H1 (cell line): ENCODE data around the gene OR56A4. TPM values are rescaled to one million over a fixed set of nuclear protein-coding genes. Genes with fewer than 3 reads are reported as not detected.
"Not testable (repeated sequence)": the region's sequence is repeated elsewhere in the genome, so short reads cannot be mapped to it uniquely, and the experiment has no call there.

Experiments
- CTCF ChIA-PET: fragments of 300-600 bp; sonication (Branson Sonifier 250); formaldehyde crosslinking; loops from one replicate; lab custom pipeline; 2021; ENCODE audit not compliant: partially characterized antibody; lab: Charles Lee
- POLR2A ChIA-PET: fragments of 300-600 bp; sonication (Branson Sonifier 250); formaldehyde crosslinking; loops from one replicate; lab custom pipeline; 2021; ENCODE audit warnings: inconsistent platforms; ENCODE audit not compliant: partially characterized antibody; lab: Charles Lee
- DNase-seq, 2 experiments: peaks; one replicate each; pipeline versions ENCODE4 v3.0.0 to v3.0.0-alpha.2; 2010 to 2022; ENCODE audit warnings: low spot score in 2 of 2, low read depth in 1 of 2, mixed read lengths in 1 of 2
- FAIRE-seq: peaks from 2 replicates; lab custom pipeline; 2011; peaks lifted over from hg19 to GRCh38; lab: Jason Lieb, UNC
- H2AFZ ChIP-seq: 2 replicates; pipeline ENCODE4 v1.8.1; 2012; ENCODE audit warnings: low read length, inconsistent platforms
- H2AK5ac ChIP-seq: 2 replicates; pipeline ENCODE4 v1.6.1; 2013; ENCODE audit warnings: low read depth, low read length
- H2BK120ac ChIP-seq: replicated peaks from 2 replicates; pipeline ENCODE3; 2013; ENCODE audit warnings: low read depth, low read length, inconsistent platforms
- H2BK12ac ChIP-seq: 2 replicates; pipeline ENCODE4 v1.6.1; 2013; ENCODE audit warnings: low read depth, low read length
- H2BK15ac ChIP-seq: 2 replicates; pipeline ENCODE4 v1.6.1; 2013; ENCODE audit warnings: low read length
- H2BK20ac ChIP-seq: 2 replicates; pipeline ENCODE4 v1.6.1; 2013; ENCODE audit warnings: low read length
- H2BK5ac ChIP-seq: 2 replicates; pipeline ENCODE4 v1.6.1; 2013; ENCODE audit warnings: low read depth, low read length
- H3K14ac ChIP-seq: 2 replicates; pipeline ENCODE4 v1.6.1; 2013; ENCODE audit warnings: inconsistent platforms; ENCODE audit not compliant: insufficient read length
- H3K18ac ChIP-seq: 2 replicates; pipeline ENCODE4 v1.6.1; 2013; ENCODE audit warnings: low read length; ENCODE audit errors: extremely low read depth
- H3K23ac ChIP-seq: 2 replicates; pipeline ENCODE4 v1.6.1; 2013; ENCODE audit warnings: inconsistent platforms; ENCODE audit not compliant: insufficient read length
- H3K23me2 ChIP-seq: 2 replicates; pipeline ENCODE4 v1.6.1; 2013; ENCODE audit warnings: low read depth, low read length
- H3K27ac ChIP-seq: 2 replicates; pipeline ENCODE4 v1.6.1; 2011; ENCODE audit warnings: low read depth, low read length, inconsistent platforms
- H3K27me3 ChIP-seq, 4 experiments: replicated peaks in 1 of 4; 1 replicate in 1 of 4; 2 replicates in 3 of 4; pipeline versions ENCODE4 v1.6.1 to v1.8.1; 2011 to 2013; ENCODE audit warnings: low read length in 3 of 4, mild to moderate bottlenecking in 3 of 4, inconsistent platforms in 2 of 4, mixed read lengths in 2 of 4, moderate library complexity in 1 of 4; ENCODE audit not compliant: control insufficient read depth in 3 of 4, insufficient read depth in 3 of 4; ENCODE audit errors: extremely low read depth in 1 of 4
- H3K36me3 ChIP-seq, 4 experiments: 2 replicates each; pipeline versions ENCODE4 v1.6.1 to v1.8.1; 2011 to 2013; ENCODE audit warnings: mild to moderate bottlenecking in 4 of 4, low read length in 3 of 4, moderate library complexity in 2 of 4, control low read depth in 1 of 4, inconsistent platforms in 1 of 4; ENCODE audit not compliant: insufficient read depth in 4 of 4, control insufficient read depth in 2 of 4
- H3K4ac ChIP-seq: replicated peaks from 2 replicates; pipeline ENCODE3; 2013; ENCODE audit warnings: low read length, low read depth, mixed read lengths, inconsistent platforms; ENCODE audit not compliant: insufficient read length
- H3K4me1 ChIP-seq, 4 experiments: replicated peaks in 1 of 4; 1 replicate in 1 of 4; 2 replicates in 3 of 4; pipeline versions ENCODE4 v1.6.1 to v1.8.1; 2011 to 2013; ENCODE audit warnings: low read length in 3 of 4, inconsistent platforms in 2 of 4, mixed read lengths in 1 of 4; ENCODE audit not compliant: insufficient read depth in 4 of 4, control insufficient read depth in 3 of 4
- H3K4me2 ChIP-seq, 2 experiments: 2 replicates each; pipeline versions ENCODE4 v1.6.1 to v1.8.1; 2011 to 2013; ENCODE audit warnings: low read depth in 2 of 2, low read length in 2 of 2, control low read depth in 1 of 2, inconsistent platforms in 1 of 2, mild to moderate bottlenecking in 1 of 2; ENCODE audit not compliant: insufficient read depth in 1 of 2
- H3K4me3 ChIP-seq, 4 experiments: fragments of 200-600, 300-600 bp in 1 of 4; sonication (generic), shearing (Covaris generic), sonication (Bioruptor Twin) in 1 of 4; 2 replicates each; pipeline versions ENCODE4 v1.5.1 to v1.8.1; 2011 to 2016; ENCODE audit warnings: low read length in 4 of 4, low read depth in 3 of 4, control low read depth in 2 of 4, inconsistent platforms in 2 of 4, mild to moderate bottlenecking in 2 of 4, mixed read lengths in 1 of 4, moderate library complexity in 1 of 4; ENCODE audit not compliant: insufficient read depth in 2 of 4; ENCODE audit errors: extremely low read depth in 1 of 4
- H3K56ac ChIP-seq: replicated peaks from 2 replicates; pipeline ENCODE3; 2013; ENCODE audit warnings: low read depth, mild to moderate bottlenecking, mixed read lengths, low read length, inconsistent platforms; ENCODE audit not compliant: insufficient read length
- H3K79me1 ChIP-seq: 2 replicates; pipeline ENCODE4 v1.6.1; 2013; ENCODE audit warnings: low read depth, low read length, control low read depth
- H3K79me2 ChIP-seq, 2 experiments: 2 replicates each; pipeline versions ENCODE4 v1.6.1 to v1.8.1; 2012 to 2013; ENCODE audit warnings: low read length in 2 of 2, mild to moderate bottlenecking in 2 of 2, inconsistent platforms in 1 of 2; ENCODE audit not compliant: insufficient read depth in 2 of 2, control insufficient read depth in 1 of 2
- H3K9ac ChIP-seq, 4 experiments: replicated peaks in 1 of 4; 1 replicate in 1 of 4; 2 replicates in 3 of 4; pipeline versions ENCODE4 v1.6.1 to v1.8.1; 2011 to 2013; ENCODE audit warnings: low read depth in 3 of 4, low read length in 3 of 4, control low read depth in 2 of 4, mild to moderate bottlenecking in 2 of 4, moderate library complexity in 2 of 4, inconsistent platforms in 1 of 4; ENCODE audit errors: extremely low read depth in 1 of 4
- H3K9me3 ChIP-seq, 2 experiments: 2 replicates each; pipeline versions ENCODE4 v1.6.1 to v1.8.1; 2012 to 2013; ENCODE audit warnings: mild to moderate bottlenecking in 2 of 2, moderate library complexity in 2 of 2, control low read depth in 1 of 2, inconsistent platforms in 1 of 2, low read depth in 1 of 2, low read length in 1 of 2, mixed read lengths in 1 of 2; ENCODE audit not compliant: insufficient read depth in 2 of 2
- H4K20me1 ChIP-seq, 2 experiments: replicated peaks in 1 of 2; 2 replicates each; pipeline versions ENCODE3 to v1.8.1; 2011 to 2013; ENCODE audit warnings: inconsistent platforms in 2 of 2, low read length in 2 of 2, mild to moderate bottlenecking in 1 of 2; ENCODE audit not compliant: insufficient read depth in 2 of 2, control insufficient read depth in 1 of 2
- H4K5ac ChIP-seq: 2 replicates; pipeline ENCODE4 v1.6.1; 2013; ENCODE audit warnings: low read length, low read depth, mixed read lengths, inconsistent platforms; ENCODE audit not compliant: insufficient read length
- H4K8ac ChIP-seq: 2 replicates; pipeline ENCODE4 v1.8.0; 2013; ENCODE audit warnings: mild to moderate bottlenecking, moderate library complexity, low read length, inconsistent platforms; ENCODE audit not compliant: insufficient read depth; ENCODE audit errors: extremely low read depth
- H4K91ac ChIP-seq: replicated peaks from 2 replicates; pipeline ENCODE3; 2013; ENCODE audit warnings: low read length, mixed read lengths, inconsistent platforms; ENCODE audit not compliant: insufficient read length
- WGBS, 2 experiments: shearing (Covaris generic) in 1 of 2; methylation state at CpG; one replicate each; pipeline versions ENCODE4 v1.1.6 to v1.1.7; 2013 to 2015; ENCODE audit warnings: low lambda C conversion rate in 2 of 2, mixed read lengths in 2 of 2, inconsistent platforms in 1 of 2, low coverage in 1 of 2, missing lambda C conversion rate in 1 of 2; ENCODE audit not compliant: insufficient replicate concordance in 2 of 2, insufficient coverage in 1 of 2, insufficient read length in 1 of 2; ENCODE audit errors: extremely low coverage in 1 of 2, missing lambda C conversion rate in 1 of 2; 5-methylcytosine and 5-hydroxymethylcytosine counted together
- polyA plus RNA-seq, 7 experiments: library from polyadenylated mRNA; depleted of rRNA in 3 of 7; stranded (reverse) in 5 of 7; unstranded in 2 of 7; fragments of >200 nt in 5 of 7; fragments of 200-250 nt in 2 of 7; gene quantifications; 1 replicate in 5 of 7; 2 replicates in 1 of 7; 4 replicates in 1 of 7; pipeline versions ENCODE4 v1.2.1 to v1.2.3, GENCODE V29; 2011 to 2013; ENCODE audit warnings: missing spikeins in 2 of 7, mixed read lengths in 2 of 7
- total RNA-seq: library from RNA; stranded (reverse); fragmentation: NEBNext Ultra II Directional; extraction: Animal tissue kit (Norgen Biotek cat#: 25700); gene quantifications from 2 replicates; pipeline ENCODE4 v1.2.1, GENCODE V29; 2021

The OR56A4 gene
- total and polyA plus RNA-seq, 2 of the 8 experiments (the other 6 are each of a cell fraction or from before 2014, with no cell fraction given), result 0.15 TPM; not detected in 1

GRCh38 chr11:5960704-5961320 is 45.9 kb downstream of the OR56A4 start:
- H3K79me1 ChIP-seq, H2AFZ ChIP-seq, H3K4me3 ChIP-seq, H3K9ac ChIP-seq, H4K5ac ChIP-seq, H4K20me1 ChIP-seq, H4K8ac ChIP-seq, H3K23me2 ChIP-seq, H3K79me2 ChIP-seq, H3K27ac ChIP-seq, DNase-seq, H3K23ac ChIP-seq, H2BK120ac ChIP-seq, H3K4me1 ChIP-seq, H3K18ac ChIP-seq, H3K27me3 ChIP-seq, H3K56ac ChIP-seq, H3K4ac ChIP-seq, CTCF ChIA-PET, H2BK20ac ChIP-seq, H2BK12ac ChIP-seq, H3K4me2 ChIP-seq, POLR2A ChIA-PET, H2BK15ac ChIP-seq, H2BK5ac ChIP-seq, H3K36me3 ChIP-seq, H3K14ac ChIP-seq, H2AK5ac ChIP-seq, H4K91ac ChIP-seq, FAIRE-seq: not testable (repeated sequence)
- WGBS, 2 experiments, result 91% methylated on average over 21 of the region's 40 CpGs; no CpG with 5 or more reads in 1 of the 2 experiments
- peaks cover 11 to 14% of the 10 kb centered on the region in 2 experiments; a peak in 3 of 4 replicates for H3K9me3 ChIP-seq
